GM08714 (cell line): ENCODE measurements around the gene ZMIZ1.

ENCODE experiments used
- H3K4me3 ChIP-seq: fragments of 200-500 bp; sonication (Bioruptor generic); 2 replicates; pipeline ENCODE4 v1.5.1; 2014; ENCODE audit warnings: mild to moderate bottlenecking, low read length, inconsistent platforms
- ZNF274 ChIP-seq: IDR thresholded peaks from 2 replicates; pipeline ENCODE4 v1.6.1; 2012; ENCODE audit warnings: mild to moderate bottlenecking, low read depth, low read length

ZMIZ1 gene

DNA sequence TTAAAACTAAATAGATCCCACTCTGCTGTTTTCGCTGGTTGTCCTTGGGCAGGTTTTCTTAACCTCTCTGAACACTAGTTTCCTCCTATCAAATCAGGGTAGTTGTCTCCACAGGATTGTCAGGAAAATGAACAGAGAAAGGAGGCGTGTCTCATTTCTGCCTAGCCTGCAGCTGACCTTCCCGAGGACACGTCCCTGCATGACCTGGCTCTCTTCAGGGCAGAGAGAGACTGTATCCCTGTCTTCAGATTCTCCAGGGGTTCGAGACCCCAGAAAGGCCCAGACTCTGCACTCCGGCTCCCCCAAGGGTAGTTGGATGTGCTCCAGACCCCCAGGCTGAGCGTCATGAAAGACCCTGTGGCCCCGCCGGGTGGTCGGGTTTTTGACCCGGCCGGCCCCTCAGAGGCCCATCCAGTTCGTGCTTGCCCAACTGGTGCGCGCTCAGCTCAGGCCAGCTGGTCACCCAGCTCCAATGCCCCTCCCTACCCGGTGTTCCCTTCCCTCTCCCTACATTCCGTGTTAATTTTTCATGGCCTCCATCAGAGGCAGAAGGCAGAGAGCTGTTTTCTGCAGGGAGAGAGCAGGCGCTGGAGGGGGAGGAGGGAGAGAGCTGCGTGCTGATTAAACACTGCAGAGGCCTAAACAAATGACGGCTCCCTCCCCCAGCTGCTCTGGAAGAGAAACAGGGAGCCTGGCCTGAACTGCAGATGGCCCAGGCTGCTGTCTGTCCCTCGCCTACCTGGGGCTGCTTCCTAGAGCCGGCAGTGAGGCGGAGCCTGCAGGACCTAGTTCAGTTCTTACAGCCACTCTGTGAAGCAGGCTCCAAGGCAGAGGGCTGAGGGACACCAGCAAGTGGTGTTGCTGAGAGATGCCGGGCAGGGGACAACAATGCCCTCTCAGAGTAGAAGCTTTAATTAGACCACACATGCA is 192.3 kb downstream of the ZMIZ1 start:
- H3K4me3 ChIP-seq = no peak overlapping the region
- TF ChIP-seq ZNF274 = no peak

DNA sequence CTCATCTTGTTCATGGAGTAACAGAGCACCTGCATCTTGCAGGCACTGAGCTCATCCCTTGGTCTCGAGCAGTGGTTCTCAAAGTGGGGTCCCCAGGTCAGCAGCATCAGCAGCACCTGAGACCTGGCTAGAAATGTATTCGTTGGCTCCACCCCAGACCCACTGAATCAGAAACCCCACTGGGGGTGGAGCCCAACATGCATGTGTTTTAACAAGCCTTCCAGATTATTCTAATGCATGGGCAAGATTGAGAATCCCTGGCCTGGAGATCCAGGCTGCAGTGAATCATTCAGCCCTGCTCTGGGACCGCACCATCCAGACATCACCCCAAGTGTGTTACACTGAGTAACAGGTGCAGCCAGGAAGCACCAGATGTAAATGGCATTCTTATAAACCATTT is 193.4 kb downstream of the ZMIZ1 start:
- no peak for TF ChIP-seq ZNF274
- no peak overlapping the region for H3K4me3 ChIP-seq

DNA sequence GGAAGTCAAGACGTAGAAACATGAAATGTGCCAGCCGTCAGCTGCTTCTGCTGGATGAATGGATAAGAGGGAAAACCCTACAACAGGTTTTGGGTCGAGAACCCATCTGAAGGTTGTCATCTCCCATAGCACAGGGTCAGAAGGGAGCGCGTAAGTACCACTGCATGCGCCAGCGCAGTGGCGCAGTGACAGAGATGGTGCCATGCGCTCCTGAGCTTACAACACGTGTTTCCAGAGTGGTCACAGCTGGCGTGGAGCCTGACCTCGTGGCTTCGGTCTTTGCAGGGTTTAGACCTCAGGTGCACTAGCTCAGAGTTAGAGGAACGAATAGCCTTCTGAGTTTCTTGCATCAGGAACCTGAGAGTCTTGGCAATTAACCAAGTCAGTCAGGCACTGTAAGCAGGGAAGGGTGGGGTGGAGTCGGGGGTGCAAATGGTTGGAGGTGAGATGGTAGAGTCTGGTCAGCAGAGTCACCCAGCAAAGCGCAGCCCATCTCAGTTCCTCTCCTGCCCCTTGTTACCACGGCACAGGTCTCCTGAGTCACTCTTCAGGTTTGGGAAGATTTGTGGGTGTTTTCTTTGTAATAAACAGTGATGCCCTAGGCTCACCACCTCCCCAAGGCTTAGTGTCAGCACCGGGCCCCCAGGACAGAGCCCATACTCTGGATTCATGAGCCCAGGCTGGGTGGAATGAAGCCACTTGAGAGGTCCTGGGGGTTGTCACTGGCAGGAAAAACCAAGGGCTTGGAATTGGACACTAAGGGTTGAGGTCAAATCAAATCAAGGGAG is 194.4 kb downstream of the ZMIZ1 start:
- no peak overlapping the region for H3K4me3 ChIP-seq
- TF ChIP-seq ZNF274 = no peak

GRCh38 chr10:79263939-79264338 is 195.2 kb downstream of the ZMIZ1 start:
- H3K4me3 ChIP-seq = no peak overlapping the region
- no peak for TF ChIP-seq ZNF274

- no peak for TF ChIP-seq ZNF274
- H3K4me3 ChIP-seq = no peak overlapping the region
Measured at GRCh38 chr10:79264942-79265341, 196.2 kb downstream of the ZMIZ1 start.

DNA sequence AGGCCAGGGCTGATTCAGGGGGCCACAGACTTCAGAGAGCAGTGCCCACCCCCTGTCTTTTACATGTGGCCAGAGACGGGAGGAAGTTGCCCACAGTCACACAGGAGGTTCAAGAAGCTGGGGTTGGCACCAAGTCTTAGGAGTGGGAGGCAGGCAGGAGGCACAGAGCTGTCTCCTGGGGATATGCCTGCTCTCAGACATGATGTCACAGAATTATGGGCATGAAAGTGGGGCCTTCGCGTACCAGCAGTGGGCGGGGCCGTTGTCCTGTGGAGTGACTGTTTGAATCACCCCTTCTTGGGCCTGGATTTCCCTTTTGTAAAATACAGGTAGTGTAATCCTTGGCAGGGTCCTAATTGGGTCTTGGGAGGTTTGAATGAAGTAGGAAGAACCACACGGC is 197.3 kb downstream of the ZMIZ1 start:
- no peak for TF ChIP-seq ZNF274
- no peak overlapping the region; the same call in 1 of the 2 replicates for H3K4me3 ChIP-seq

DNA sequence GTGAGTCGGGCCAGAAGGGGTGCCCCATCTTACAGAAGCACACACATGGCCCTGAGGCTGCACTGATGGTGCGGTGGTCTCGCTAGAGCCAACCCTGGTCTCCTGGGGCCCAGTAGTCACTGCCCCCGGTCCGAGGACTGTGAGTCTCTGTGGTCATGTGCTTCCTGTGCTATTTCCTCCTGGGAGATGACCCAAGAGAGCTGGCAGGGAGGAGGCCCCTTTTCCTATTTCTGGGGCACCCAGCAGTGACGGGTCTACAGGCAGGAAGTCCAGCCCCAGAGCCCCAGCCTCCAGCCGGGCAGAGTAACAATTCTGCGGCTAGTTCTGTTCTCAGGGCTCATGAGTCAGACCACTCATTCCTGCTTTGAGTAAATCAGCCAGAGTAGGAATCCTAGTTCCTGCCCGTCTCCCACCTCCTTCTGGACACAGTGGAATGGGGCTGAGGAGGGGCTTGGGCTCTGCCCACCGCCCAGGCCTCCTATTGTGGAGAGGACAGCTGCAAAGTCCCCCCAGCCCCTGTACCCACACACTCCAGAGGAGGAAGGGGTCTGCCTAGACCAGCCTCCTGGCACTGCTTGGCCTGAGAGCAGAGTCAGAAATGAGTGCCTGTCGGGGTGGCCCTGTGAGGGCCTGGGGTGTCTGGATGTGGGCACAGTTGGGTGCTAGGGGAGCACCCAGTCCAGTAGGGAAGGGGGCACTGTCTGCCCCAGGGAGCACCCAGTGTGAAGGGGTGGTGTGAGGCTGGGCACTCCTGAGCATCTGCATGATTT is 198.0 kb downstream of the ZMIZ1 start:
- TF ChIP-seq ZNF274 = no peak
- H3K4me3 ChIP-seq = no peak overlapping the region; the same call in 1 of the 2 replicates

DNA sequence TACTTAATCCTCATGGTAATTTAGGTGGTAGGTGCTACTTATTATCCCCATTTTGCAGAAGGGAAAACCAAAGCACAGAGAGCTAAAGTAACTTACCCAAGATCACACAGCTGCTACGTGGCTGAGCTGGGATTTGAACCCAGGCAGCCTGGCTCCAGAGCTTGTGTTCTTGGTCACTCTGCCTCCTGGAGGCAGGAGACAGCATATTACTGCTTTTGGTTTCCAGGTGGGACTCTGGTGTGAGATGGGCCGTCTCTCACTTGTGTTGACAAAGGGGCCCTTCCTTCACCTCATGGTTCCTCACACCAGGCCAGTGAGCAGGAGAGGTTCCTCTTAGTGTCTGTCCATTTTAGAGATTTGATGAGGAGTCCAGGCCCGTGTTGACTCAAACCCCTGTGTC is 198.7 kb downstream of the ZMIZ1 start:
- no peak for TF ChIP-seq ZNF274
- H3K4me3 ChIP-seq = no peak overlapping the region

GRCh38 chr10:79268161-79268601 is 199.4 kb downstream of the ZMIZ1 start:
- no peak overlapping the region for H3K4me3 ChIP-seq
- TF ChIP-seq ZNF274 = no peak

- no peak overlapping the region for H3K4me3 ChIP-seq
Measured at GRCh38 chr10:79268742-79269141, 200.0 kb downstream of the ZMIZ1 start.

DNA sequence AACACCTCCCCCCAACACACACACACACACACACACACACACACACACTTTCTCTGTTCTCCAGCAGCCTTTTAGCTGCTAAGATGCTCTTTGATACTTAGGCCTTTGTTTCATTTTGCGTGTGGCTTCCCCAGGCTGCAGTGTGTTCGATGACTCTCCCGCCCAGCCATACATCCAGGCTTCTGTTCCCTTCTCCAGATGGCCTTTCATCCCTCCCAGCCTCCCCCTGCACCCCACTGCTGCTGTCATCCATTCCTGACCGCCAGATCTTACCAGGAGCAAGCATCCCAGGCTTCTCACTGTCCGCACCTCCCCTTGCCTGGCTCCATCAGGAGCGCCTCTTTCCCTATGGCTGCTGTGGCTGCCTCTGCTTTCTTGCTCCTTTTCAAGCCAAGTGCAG is 200.7 kb downstream of the ZMIZ1 start:
- H3K4me3 ChIP-seq = no peak overlapping the region
- TF ChIP-seq ZNF274 = no peak

More at GRCh38 chr10:79268742-79269141, 200.0 kb downstream of the ZMIZ1 start:
- TF ChIP-seq ZNF274 = no peak

DNA sequence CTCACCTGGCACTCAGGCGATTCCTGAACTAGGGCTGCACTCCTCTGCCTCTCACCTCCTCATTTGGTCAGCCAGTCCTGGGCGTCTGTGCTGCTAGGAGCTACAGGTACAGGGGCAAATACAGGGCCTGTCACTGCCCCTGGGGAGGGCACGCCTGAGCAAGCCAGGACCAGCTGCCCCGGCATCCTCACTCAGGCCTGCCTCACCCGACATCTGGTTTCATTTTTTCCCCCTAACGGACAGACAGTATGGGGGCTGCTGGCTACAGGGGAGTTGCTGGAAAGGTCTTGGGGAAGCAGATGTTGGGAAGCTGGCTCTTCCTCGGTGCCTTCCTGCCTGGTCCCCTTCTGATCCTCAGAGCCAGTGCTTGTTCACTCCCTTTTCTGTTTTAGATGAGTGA is 201.2 kb downstream of the ZMIZ1 start:
- no peak overlapping the region for H3K4me3 ChIP-seq

DNA sequence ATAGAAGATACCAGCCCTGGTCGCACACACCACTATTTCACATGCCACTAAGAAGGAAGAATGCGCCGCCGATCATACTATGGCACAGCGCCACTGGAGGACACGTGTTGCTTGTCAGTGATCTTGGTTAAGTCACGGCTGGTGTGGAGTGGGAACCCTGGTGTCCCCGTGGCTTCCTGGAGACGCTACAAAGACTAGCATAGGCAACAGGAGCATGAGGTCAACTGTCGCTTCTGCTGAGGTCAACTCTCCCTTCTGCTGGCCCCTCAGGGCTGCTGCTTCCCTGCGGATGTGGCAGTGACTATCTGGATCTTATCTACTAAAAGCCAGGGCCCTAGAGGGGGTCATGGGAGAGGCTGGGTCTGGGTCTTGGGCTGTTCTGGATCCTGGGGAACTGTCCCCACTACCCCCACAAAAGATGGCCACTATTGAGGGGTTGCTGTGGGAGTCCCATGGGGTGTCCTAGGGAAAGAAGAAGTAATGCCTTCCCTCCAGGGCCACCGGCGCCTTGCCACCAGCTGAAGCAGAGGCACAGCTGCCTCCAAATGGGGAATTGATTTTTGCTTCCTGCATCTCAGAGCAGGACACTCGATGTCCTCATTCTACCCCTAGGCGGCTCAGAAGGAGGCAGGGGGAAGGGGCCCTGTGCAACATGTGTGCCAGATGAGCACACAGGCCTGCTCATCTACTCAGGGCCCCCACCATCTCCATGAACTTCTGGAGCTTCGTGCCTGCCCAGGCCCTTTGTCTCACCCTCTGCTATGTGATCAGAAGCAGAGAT is 201.9 kb downstream of the ZMIZ1 start:
- H3K4me3 ChIP-seq = no peak overlapping the region
- TF ChIP-seq ZNF274 = no peak

More for the DNA sequence above, 201.2 kb downstream of the ZMIZ1 start:
- no peak for TF ChIP-seq ZNF274
